ENCODE data around the gene RIBC1. TPM values are rescaled to one million over a fixed set of nuclear protein-coding genes. Genes with fewer than 3 reads are reported as not detected.
"Not testable (repeated sequence)": the region's sequence is repeated elsewhere in the genome, so short reads cannot be mapped to it uniquely, and the experiment has no call there.

The RIBC1 gene
- polyA plus RNA-seq, 2 of the 4 experiments (the other 2 are of a cell fraction), result 0.52 to 0.96 TPM

- DNase-seq (ENCODE audit: low read depth in 1 of 2, low spot score in 1 of 2) (no peak), FAIRE-seq (no peak), ATAC-seq (no peak)
- CTCF ChIA-PET, result interaction anchor here (1.2 to 1.4 kb wide), 2 partner anchors 24 to 33 kb away, joined by 3 to 5 read pairs; no protein-coding TSS in a partner anchor
- 95% methylated on average over 2 of the region's 2 CpGs for WGBS (ENCODE audit: missing lambda C conversion rate)
- no peaks in the 10 kb centered on the region for H3K9me3 ChIP-seq
- H3K27ac ChIP-seq, result no peak overlapping the region
- H3K4me3 ChIP-seq, result no peak overlapping the region
- TF ChIP-seq E2F6 (IDR thresholded peaks at IDR 0.05; ENCODE audit: borderline replicate concordance, low read depth) (no peak), FOSL2 (IDR thresholded peaks at IDR 0.05) (no peak), FOSL2 (CRISPR knock-in tag; IDR thresholded peaks at IDR 0.05) (no peak), POLR2A (IDR thresholded peaks at IDR 0.05; ENCODE audit: low read length) (no peak), EHMT2 (IDR thresholded peaks at IDR 0.05; ENCODE audit: low read depth) (no peak), MAZ (IDR thresholded peaks at IDR 0.05; ENCODE audit: borderline replicate concordance, low read depth, low read length) (no peak), FOXS1 (CRISPR knock-in tag; IDR thresholded peaks at IDR 0.05) (no peak), CEBPB (IDR thresholded peaks at IDR 0.05) (no peak), NR3C1 (IDR thresholded peaks at IDR 0.05) (no peak), KDM5A (IDR thresholded peaks at IDR 0.05) (no peak), BHLHE40 (IDR thresholded peaks at IDR 0.05; ENCODE audit: low read depth, low read length) (no peak), POLR2AphosphoS2 (conservative IDR thresholded peaks at IDR 0.05; ENCODE audit: low read length) (no peak), HDAC2 (IDR thresholded peaks at IDR 0.05) (no peak)
- TF ChIP-seq, protein P1, sequence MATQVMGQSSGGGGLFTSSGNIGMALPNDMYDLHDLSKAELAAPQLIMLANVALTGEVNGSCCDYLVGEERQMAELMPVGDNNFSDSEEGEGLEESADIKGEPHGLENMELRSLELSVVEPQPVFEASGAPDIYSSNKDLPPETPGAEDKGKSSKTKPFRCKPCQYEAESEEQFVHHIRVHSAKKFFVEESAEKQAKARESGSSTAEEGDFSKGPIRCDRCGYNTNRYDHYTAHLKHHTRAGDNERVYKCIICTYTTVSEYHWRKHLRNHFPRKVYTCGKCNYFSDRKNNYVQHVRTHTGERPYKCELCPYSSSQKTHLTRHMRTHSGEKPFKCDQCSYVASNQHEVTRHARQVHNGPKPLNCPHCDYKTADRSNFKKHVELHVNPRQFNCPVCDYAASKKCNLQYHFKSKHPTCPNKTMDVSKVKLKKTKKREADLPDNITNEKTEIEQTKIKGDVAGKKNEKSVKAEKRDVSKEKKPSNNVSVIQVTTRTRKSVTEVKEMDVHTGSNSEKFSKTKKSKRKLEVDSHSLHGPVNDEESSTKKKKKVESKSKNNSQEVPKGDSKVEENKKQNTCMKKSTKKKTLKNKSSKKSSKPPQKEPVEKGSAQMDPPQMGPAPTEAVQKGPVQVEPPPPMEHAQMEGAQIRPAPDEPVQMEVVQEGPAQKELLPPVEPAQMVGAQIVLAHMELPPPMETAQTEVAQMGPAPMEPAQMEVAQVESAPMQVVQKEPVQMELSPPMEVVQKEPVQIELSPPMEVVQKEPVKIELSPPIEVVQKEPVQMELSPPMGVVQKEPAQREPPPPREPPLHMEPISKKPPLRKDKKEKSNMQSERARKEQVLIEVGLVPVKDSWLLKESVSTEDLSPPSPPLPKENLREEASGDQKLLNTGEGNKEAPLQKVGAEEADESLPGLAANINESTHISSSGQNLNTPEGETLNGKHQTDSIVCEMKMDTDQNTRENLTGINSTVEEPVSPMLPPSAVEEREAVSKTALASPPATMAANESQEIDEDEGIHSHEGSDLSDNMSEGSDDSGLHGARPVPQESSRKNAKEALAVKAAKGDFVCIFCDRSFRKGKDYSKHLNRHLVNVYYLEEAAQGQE (IDR thresholded peaks at IDR 0.05), result no peak
- TF ChIP-seq, protein P2, sequence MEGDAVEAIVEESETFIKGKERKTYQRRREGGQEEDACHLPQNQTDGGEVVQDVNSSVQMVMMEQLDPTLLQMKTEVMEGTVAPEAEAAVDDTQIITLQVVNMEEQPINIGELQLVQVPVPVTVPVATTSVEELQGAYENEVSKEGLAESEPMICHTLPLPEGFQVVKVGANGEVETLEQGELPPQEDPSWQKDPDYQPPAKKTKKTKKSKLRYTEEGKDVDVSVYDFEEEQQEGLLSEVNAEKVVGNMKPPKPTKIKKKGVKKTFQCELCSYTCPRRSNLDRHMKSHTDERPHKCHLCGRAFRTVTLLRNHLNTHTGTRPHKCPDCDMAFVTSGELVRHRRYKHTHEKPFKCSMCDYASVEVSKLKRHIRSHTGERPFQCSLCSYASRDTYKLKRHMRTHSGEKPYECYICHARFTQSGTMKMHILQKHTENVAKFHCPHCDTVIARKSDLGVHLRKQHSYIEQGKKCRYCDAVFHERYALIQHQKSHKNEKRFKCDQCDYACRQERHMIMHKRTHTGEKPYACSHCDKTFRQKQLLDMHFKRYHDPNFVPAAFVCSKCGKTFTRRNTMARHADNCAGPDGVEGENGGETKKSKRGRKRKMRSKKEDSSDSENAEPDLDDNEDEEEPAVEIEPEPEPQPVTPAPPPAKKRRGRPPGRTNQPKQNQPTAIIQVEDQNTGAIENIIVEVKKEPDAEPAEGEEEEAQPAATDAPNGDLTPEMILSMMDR (IDR thresholded peaks at IDR 0.05), result no peak
- H3K4me1 ChIP-seq, result no peaks in the 10 kb centered on the region
- POLR2A ChIA-PET, result no interaction called here
- no peak overlapping the region for H3K4me2 ChIP-seq
These were observed 10.2 kb upstream of the RIBC1 start for GRCh38 chrX:53412446-53412845.

DNA sequence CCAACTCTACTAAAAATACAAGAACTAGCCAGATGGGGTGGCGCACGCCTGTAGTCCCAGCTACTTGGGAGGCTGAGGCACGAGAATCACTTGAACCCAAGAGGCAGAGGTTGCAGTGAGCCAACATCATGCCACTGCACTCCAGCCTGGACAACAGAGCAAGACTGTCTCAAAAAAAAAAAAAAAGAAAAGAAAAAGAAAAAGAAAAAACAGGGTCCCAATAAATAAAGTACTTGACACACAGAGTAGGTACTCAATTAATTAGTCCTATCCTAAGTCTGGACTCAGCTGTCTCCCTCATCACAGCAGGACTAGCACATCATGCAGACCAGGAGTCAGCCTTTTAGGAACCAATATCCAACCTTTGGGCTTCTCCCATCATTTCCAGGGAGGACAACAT, 2.3 kb upstream of the RIBC1 start:
- H3K4me3 ChIP-seq; H3K27ac ChIP-seq; H3K9me3 ChIP-seq; POLR2A ChIA-PET; FAIRE-seq; DNase-seq (ENCODE audit: low read depth in 1 of 2, low spot score in 1 of 2); ATAC-seq: not testable (repeated sequence)
- CTCF ChIA-PET, result interaction anchor here (2.3 kb wide), 1 partner anchor 61 kb away, joined by 7 read pairs; no protein-coding TSS in a partner anchor
- 97% methylated on average over 3 of the region's 3 CpGs for WGBS (ENCODE audit: missing lambda C conversion rate)
- Histone ChIP-seq H3K4me1 (peaks cover 13% of the 10 kb centered on the region; the same call in 1 of the 3 replicates), H3K4me2 (peak overlapping the region; percentile 86)

GRCh38 chrX:53421125-53421524, 1.5 kb upstream of the RIBC1 start:
- H3K4me3 ChIP-seq, result peak overlapping the region; percentile 65
- ATAC-seq (no peak), DNase-seq (ENCODE audit: low read depth in 1 of 2, low spot score in 1 of 2) (no peak), FAIRE-seq (no peak)
- H3K9me3 ChIP-seq, result no peaks in the 10 kb centered on the region
- H3K4me2 ChIP-seq, result peak overlapping the region; percentile 86
- ChIA-PET POLR2A (interaction anchor here (0.8 kb wide), 1 partner anchor 263 kb away, joined by 3 read pairs; no protein-coding TSS in a partner anchor), CTCF (interaction anchor here (2.3 kb wide), 1 partner anchor 60 kb away, joined by 7 read pairs; no protein-coding TSS in a partner anchor)
- peaks cover 13% of the 10 kb centered on the region; the same call in 1 of the 3 replicates for H3K4me1 ChIP-seq
- WGBS (ENCODE audit: missing lambda C conversion rate), result 28% methylated on average over 2 of the region's 2 CpGs
- H3K27ac ChIP-seq, result peak overlapping the region in 1 of 2 experiments; percentile 94; a peak in 1 of 6 replicates
- TF ChIP-seq FOSB (CRISPR knock-in tag; IDR thresholded peaks at IDR 0.05) (no peak), MYC (IDR thresholded peaks at IDR 0.05; ENCODE audit: borderline replicate concordance, low read length) (no peak), HOXB5 (CRISPR knock-in tag; IDR thresholded peaks at IDR 0.05) (no peak), RCOR1 (IDR thresholded peaks at IDR 0.05; ENCODE audit: low read depth, low read length) (no peak), TFCP2L1 (CRISPR knock-in tag; IDR thresholded peaks at IDR 0.05) (no peak), POLR2A (IDR thresholded peaks at IDR 0.05; ENCODE audit: low read length) (no peak), HOXB13 (CRISPR knock-in tag; IDR thresholded peaks at IDR 0.05; ENCODE audit: low read depth) (no peak), EHF (CRISPR knock-in tag; IDR thresholded peaks at IDR 0.05) (no peak), ZC3H11A (IDR thresholded peaks at IDR 0.05) (no peak), ZSCAN20 (CRISPR knock-in tag; IDR thresholded peaks at IDR 0.05) (no peak), MAFK (IDR thresholded peaks at IDR 0.05; ENCODE audit: partially characterized antibody) (no peak), JUN (IDR thresholded peaks at IDR 0.05) (no peak), RAD21 (conservative IDR thresholded peaks at IDR 0.05 in 1 of 2, IDR thresholded peaks at IDR 0.05 in 1 of 2) (no peak), MAZ (IDR thresholded peaks at IDR 0.05; ENCODE audit: borderline replicate concordance, low read depth, low read length) (no peak)
- TF ChIP-seq, protein P3, sequence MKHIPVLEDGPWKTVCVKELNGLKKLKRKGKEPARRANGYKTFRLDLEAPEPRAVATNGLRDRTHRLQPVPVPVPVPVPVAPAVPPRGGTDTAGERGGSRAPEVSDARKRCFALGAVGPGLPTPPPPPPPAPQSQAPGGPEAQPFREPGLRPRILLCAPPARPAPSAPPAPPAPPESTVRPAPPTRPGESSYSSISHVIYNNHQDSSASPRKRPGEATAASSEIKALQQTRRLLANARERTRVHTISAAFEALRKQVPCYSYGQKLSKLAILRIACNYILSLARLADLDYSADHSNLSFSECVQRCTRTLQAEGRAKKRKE (CRISPR knock-in tag; IDR thresholded peaks at IDR 0.05; ENCODE audit: low read depth), result no peak

All from A549 (cell line).